ENCODE measurements around the gene FDXACB1.
A peak's percentile ranks its signal among the peaks of the same experiment; 100 is the strongest.
"Not testable (repeated sequence)": the region's sequence is repeated elsewhere in the genome, so short reads cannot be mapped to it uniquely, and the experiment has no call there.

FDXACB1 gene

GRCh38 chr11:111910676-111911562 is 32.0 kb upstream of the FDXACB1 start:
- no peak for DNase-seq (ENCODE audit: low spot score)

- DNase-seq (ENCODE audit: low spot score): no peak
Measured at GRCh38 chr11:111909378-111909777, 30.4 kb upstream of the FDXACB1 start.

- DNase-seq (ENCODE audit: low spot score): no peak
Measured at GRCh38 chr11:111908639-111909305, 29.8 kb upstream of the FDXACB1 start.

GRCh38 chr11:111906680-111907079 is 27.7 kb upstream of the FDXACB1 start:
- no peak for DNase-seq (ENCODE audit: low spot score)

GRCh38 chr11:111905411-111905810 is 26.4 kb upstream of the FDXACB1 start:
- DNase-seq (ENCODE audit: low spot score): no peak

GRCh38 chr11:111886844-111887243 is 7.9 kb upstream of the FDXACB1 start:
- DNase-seq (ENCODE audit: low spot score): no peak

GRCh38 chr11:111886032-111886431 is 7.1 kb upstream of the FDXACB1 start:
- DNase-seq (ENCODE audit: low spot score): no peak

GRCh38 chr11:111885053-111885452 is 6.1 kb upstream of the FDXACB1 start:
- not testable (repeated sequence) for DNase-seq (ENCODE audit: low spot score)

- no peak for DNase-seq (ENCODE audit: low spot score)
Measured at GRCh38 chr11:111882202-111882601, 3.2 kb upstream of the FDXACB1 start.

GRCh38 chr11:111879637-111879960 is 634 bp upstream of the FDXACB1 start:
- DNase-seq (ENCODE audit: low spot score): no peak

GRCh38 chr11:111878385-111878848 is 548 bp downstream of the FDXACB1 start:
- peak; percentile 24 for DNase-seq (ENCODE audit: low spot score)

- no peak for DNase-seq (ENCODE audit: low spot score)
Measured at GRCh38 chr11:111871693-111872161, 7.2 kb downstream of the FDXACB1 start.

GRCh38 chr11:111870886-111871692 is 7.9 kb downstream of the FDXACB1 start, which contains the start of gene ALG9:
TSS of gene ALG9 (minus strand) at chr11:111871581. CDS start at chr11:111871482, 99 bp downstream.
- peak; percentile 80 for DNase-seq (ENCODE audit: low spot score)

GRCh38 chr11:111870522-111870885 is 8.5 kb downstream of the FDXACB1 start:
- DNase-seq (ENCODE audit: low spot score): no peak

- DNase-seq (ENCODE audit: low spot score): no peak
Measured at GRCh38 chr11:111870113-111870512, 8.9 kb downstream of the FDXACB1 start.

- no peak for DNase-seq (ENCODE audit: low spot score)
Measured at GRCh38 chr11:111860257-111860656, 18.7 kb downstream of the FDXACB1 start.

GRCh38 chr11:111855506-111855905 is 23.5 kb downstream of the FDXACB1 start:
- DNase-seq (ENCODE audit: low spot score): no peak

GRCh38 chr11:111852103-111852502 is 26.9 kb downstream of the FDXACB1 start:
- no peak for DNase-seq (ENCODE audit: low spot score)

GRCh38 chr11:111851636-111852035 is 27.3 kb downstream of the FDXACB1 start:
- no peak for DNase-seq (ENCODE audit: low spot score)

GRCh38 chr11:111851067-111851466 is 27.9 kb downstream of the FDXACB1 start:
- DNase-seq (ENCODE audit: low spot score): no peak

GRCh38 chr11:111849631-111850030 is 29.3 kb downstream of the FDXACB1 start:
- no peak for DNase-seq (ENCODE audit: low spot score)

GRCh38 chr11:111846636-111847035 is 32.3 kb downstream of the FDXACB1 start:
- no peak for DNase-seq (ENCODE audit: low spot score)
